ENCODE data around the gene RETNLB.

- TF ChIP-seq, protein P1, sequence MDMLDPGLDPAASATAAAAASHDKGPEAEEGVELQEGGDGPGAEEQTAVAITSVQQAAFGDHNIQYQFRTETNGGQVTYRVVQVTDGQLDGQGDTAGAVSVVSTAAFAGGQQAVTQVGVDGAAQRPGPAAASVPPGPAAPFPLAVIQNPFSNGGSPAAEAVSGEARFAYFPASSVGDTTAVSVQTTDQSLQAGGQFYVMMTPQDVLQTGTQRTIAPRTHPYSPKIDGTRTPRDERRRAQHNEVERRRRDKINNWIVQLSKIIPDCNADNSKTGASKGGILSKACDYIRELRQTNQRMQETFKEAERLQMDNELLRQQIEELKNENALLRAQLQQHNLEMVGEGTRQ (CRISPR knock-in tag; IDR thresholded peaks at IDR 0.05): no peak
- TF ChIP-seq NR2C2 (CRISPR knock-in tag; IDR thresholded peaks at IDR 0.05): no peak
- no peak for TF ChIP-seq CTCF (IDR thresholded peaks at IDR 0.05)
- TF ChIP-seq TCF7 (CRISPR knock-in tag; IDR thresholded peaks at IDR 0.05; ENCODE audit: low read depth): no peak
- no peak for TF ChIP-seq NFYB (CRISPR knock-in tag; conservative IDR thresholded peaks at IDR 0.05; ENCODE audit: low read depth)
- TF ChIP-seq MAX (CRISPR knock-in tag; IDR thresholded peaks at IDR 0.05): no peak
- TF ChIP-seq KAT7 (CRISPR knock-in tag; IDR thresholded peaks at IDR 0.05; ENCODE audit: borderline replicate concordance): no peak
- no peak for TF ChIP-seq SP1 (CRISPR knock-in tag; conservative IDR thresholded peaks at IDR 0.05)
- TF ChIP-seq, protein P2, sequence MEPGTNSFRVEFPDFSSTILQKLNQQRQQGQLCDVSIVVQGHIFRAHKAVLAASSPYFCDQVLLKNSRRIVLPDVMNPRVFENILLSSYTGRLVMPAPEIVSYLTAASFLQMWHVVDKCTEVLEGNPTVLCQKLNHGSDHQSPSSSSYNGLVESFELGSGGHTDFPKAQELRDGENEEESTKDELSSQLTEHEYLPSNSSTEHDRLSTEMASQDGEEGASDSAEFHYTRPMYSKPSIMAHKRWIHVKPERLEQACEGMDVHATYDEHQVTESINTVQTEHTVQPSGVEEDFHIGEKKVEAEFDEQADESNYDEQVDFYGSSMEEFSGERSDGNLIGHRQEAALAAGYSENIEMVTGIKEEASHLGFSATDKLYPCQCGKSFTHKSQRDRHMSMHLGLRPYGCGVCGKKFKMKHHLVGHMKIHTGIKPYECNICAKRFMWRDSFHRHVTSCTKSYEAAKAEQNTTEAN (CRISPR knock-in tag; IDR thresholded peaks at IDR 0.05): no peak
- TF ChIP-seq TP53 (CRISPR knock-in tag; IDR thresholded peaks at IDR 0.05): no peak
- no peak for TF ChIP-seq USF1 (CRISPR knock-in tag; IDR thresholded peaks at IDR 0.05)
These were observed 49.1 kb upstream of the RETNLB start for GRCh38 chr3:108806316-108806715.
